Mucosa of gallbladder (tissue), 1 donor: ENCODE results near the gene SLC24A3. TPM values are rescaled to one million over a fixed set of nuclear protein-coding genes. Genes with fewer than 3 reads are reported as not detected.
A peak's percentile ranks its signal among the peaks of the same experiment; 100 is the strongest.

ENCODE experiments used
- DNase-seq: peaks from one replicate; pipeline ENCODE4 v3.0.0-alpha.2; 2020; ENCODE audit warnings: low spot score
- total RNA-seq: library from RNA; stranded (reverse); gene quantifications from one replicate; pipeline ENCODE4 v1.2.1, GENCODE V29; 2021
- donor health status: DM: no; HTN: no; CAD: no.

SLC24A3 gene
- total RNA-seq, result 19.9 TPM

- peak; percentile 28 for DNase-seq
Observed at GRCh38 chr20:19212469-19212815, at the start of gene SLC24A3. Gene SLC24A3, plus strand, starts transcription at chr20:19212642.

- DNase-seq, result no peak
Observed at GRCh38 chr20:19170148-19170547, 42.3 kb upstream of the SLC24A3 start.

GRCh38 chr20:19172637-19173036 lies 39.8 kb upstream of the SLC24A3 start:
- no peak for DNase-seq

- DNase-seq, result no peak
Observed at GRCh38 chr20:19176470-19177052, 35.9 kb upstream of the SLC24A3 start.

GRCh38 chr20:19181552-19181951 lies 30.9 kb upstream of the SLC24A3 start:
- no peak for DNase-seq

- no peak for DNase-seq
Observed at GRCh38 chr20:19185083-19185482, 27.4 kb upstream of the SLC24A3 start.

- DNase-seq, result no peak
Observed at GRCh38 chr20:19193349-19193748, 19.1 kb upstream of the SLC24A3 start.

GRCh38 chr20:19205981-19206396 lies 6.5 kb upstream of the SLC24A3 start:
- peak; percentile 63 for DNase-seq

GRCh38 chr20:19207541-19207940 lies 4.9 kb upstream of the SLC24A3 start:
- no peak for DNase-seq

- DNase-seq, result peak; percentile 39
Observed at GRCh38 chr20:19210391-19211155, 1.9 kb upstream of the SLC24A3 start.

- no peak for DNase-seq
Observed at GRCh38 chr20:19211252-19211651, 1.2 kb upstream of the SLC24A3 start.

GRCh38 chr20:19211661-19212468 lies 577 bp upstream of the SLC24A3 start:
- peak; percentile 49 for DNase-seq

- peak; percentile 75 for DNase-seq
Observed at GRCh38 chr20:19212821-19213502, 520 bp downstream of the SLC24A3 start.

- no peak for DNase-seq
Observed at GRCh38 chr20:19213946-19214490, 1.6 kb downstream of the SLC24A3 start.

- DNase-seq, result no peak
Observed at GRCh38 chr20:19218411-19218810, 6.0 kb downstream of the SLC24A3 start.

- DNase-seq, result no peak
Observed at GRCh38 chr20:19222520-19223040, 10.1 kb downstream of the SLC24A3 start.

- DNase-seq, result no peak
Observed at GRCh38 chr20:19223640-19224039, 11.2 kb downstream of the SLC24A3 start.

- DNase-seq, result no peak
Observed at GRCh38 chr20:19231359-19232035, 19.1 kb downstream of the SLC24A3 start.

- DNase-seq, result no peak
Observed at GRCh38 chr20:19232997-19233794, 20.8 kb downstream of the SLC24A3 start.
